Muscle layer of duodenum (tissue), 2 donors: ENCODE measurements around the gene HSPA12A.
A peak's percentile ranks its signal among the peaks of the same experiment; 100 is the strongest.

ENCODE experiments used
- H3K27ac ChIP-seq: one replicate; pipeline ENCODE4 v1.7.0; 2013; ENCODE audit warnings: mild to moderate bottlenecking, low read length
- H3K27me3 ChIP-seq: one replicate; pipeline ENCODE4 v1.7.0; 2013; ENCODE audit warnings: low read depth, mild to moderate bottlenecking, control low read depth, low read length
- H3K36me3 ChIP-seq, 2 donors: one replicate each; pipeline ENCODE4 v1.7.0; 2013; ENCODE audit warnings: low read length in 2 of 2, control low read depth in 1 of 2, mild to moderate bottlenecking in 1 of 2; ENCODE audit not compliant: insufficient read depth in 2 of 2, control insufficient read depth in 1 of 2
- H3K4me1 ChIP-seq, 2 donors: one replicate each; pipeline ENCODE4 v1.7.0; 2013; ENCODE audit warnings: low read length in 2 of 2, mild to moderate bottlenecking in 2 of 2, control low read depth in 1 of 2, moderate library complexity in 1 of 2; ENCODE audit not compliant: insufficient read depth in 2 of 2, control insufficient read depth in 1 of 2
- H3K4me3 ChIP-seq, 2 donors: one replicate each; pipeline ENCODE4 v1.7.0; 2013; ENCODE audit warnings: low read length in 2 of 2, low read depth in 1 of 2, mild to moderate bottlenecking in 1 of 2
- H3K9me3 ChIP-seq, 2 donors: one replicate each; pipeline ENCODE4 v1.7.0; 2013; ENCODE audit warnings: low read length in 2 of 2, control low read depth in 1 of 2, mild to moderate bottlenecking in 1 of 2; ENCODE audit not compliant: control insufficient read depth in 1 of 2
- donor health status: healthy.

Gene HSPA12A

DNA sequence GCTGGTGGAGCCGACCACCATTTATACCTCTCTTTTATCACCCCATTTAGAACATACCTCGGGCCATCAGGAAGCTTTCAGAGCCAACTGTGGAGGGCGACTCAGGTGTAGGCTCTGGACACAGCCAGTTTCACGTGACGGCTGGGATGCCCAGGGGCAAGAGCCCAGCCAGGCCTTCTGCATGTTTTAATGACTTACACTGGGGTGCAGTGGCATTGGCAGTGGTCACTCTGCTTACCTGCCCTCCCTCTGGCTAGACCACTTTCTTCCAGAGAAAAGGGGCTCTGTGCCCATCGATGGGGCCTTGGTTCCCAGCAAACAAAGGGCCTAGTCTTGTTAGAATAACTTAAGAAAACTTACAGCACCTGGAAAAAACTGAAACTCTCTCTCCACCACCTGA is 71.7 kb downstream of the HSPA12A start:
- Histone ChIP-seq H3K27ac (no peak overlapping the region), H3K9me3 (no peaks in the 10 kb centered on the region), H3K36me3 (peaks cover 0 to 13% of the 10 kb centered on the region in 2 donors), H3K27me3 (no peaks in the 10 kb centered on the region), H3K4me3 (no peak overlapping the region), H3K4me1 (peaks cover 0 to 12% of the 10 kb centered on the region in 2 donors)

DNA sequence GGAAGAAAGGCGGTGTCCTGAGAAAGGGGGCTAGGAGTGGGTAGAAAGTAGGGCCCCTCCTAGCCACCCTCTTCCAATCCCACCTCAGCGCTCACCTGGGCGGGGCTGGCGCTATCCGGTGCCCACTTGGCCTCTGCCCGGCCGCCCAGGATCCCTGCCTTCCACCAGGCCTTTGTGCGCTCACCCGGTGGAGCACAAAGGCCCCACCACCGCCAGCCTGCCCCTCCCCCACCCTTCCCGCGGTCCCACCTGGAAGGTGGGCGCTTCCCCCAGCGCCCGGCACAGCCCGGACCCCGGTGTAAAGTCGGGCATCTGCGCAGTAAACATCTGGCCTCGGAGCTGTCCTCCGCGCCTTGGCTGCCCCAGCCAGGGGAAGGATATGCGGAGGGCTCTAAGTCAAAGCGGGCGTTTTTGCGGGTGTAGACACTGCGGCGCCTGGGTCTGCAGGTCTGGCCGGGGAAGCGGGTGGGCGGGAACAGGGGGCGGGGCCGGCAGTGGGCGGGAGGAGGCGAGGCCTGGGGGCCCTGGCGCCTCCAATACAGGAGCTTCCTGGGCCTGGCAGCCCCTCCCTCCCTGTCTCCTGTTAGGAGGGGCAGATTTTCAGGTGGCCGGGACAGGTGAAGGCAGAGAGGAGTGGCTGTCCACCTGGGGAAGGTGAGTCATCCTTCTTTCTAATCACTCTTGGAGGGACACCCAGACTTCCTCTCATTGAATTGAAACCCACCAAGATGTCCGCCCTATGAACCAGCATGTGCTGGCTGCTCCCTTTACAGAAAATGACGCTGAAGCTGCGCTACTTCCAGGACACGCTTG is 72.3 kb downstream of the HSPA12A start:
- Histone ChIP-seq H3K4me1 (peaks cover 0 to 17% of the 10 kb centered on the region in 2 donors), H3K4me3 (peak overlapping the region in 1 of 2 donors; percentile 37), H3K27ac (no peak overlapping the region), H3K9me3 (no peaks in the 10 kb centered on the region), H3K27me3 (no peaks in the 10 kb centered on the region), H3K36me3 (peaks cover 0 to 10% of the 10 kb centered on the region in 2 donors)

DNA sequence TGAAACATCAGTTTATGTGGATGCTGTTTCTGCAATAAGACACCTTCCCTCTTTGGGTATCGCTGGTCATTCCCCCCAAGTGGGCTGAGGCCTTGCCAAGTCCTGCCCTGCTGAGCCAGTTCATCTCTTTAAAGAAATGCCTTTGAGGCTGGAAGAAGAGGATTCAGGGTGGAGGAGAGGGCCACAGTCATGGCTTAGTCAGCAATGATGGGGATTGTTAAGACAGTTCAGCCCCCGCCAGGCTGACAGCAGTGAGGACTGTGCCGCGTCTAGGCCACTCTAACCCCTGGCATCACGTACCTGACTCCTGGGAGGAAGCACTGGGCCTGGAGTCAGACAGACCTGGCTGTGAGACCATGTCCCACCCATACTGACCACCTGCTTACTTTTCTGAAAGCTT is 73.3 kb downstream of the HSPA12A start:
- peaks cover 0 to under 1% of the 10 kb centered on the region in 2 donors for H3K36me3 ChIP-seq
- no peak overlapping the region for H3K4me3 ChIP-seq
- H3K9me3 ChIP-seq, result no peaks in the 10 kb centered on the region
- no peaks in the 10 kb centered on the region for H3K27me3 ChIP-seq
- H3K4me1 ChIP-seq, result peaks cover 0 to 17% of the 10 kb centered on the region in 2 donors
- no peak overlapping the region for H3K27ac ChIP-seq

DNA sequence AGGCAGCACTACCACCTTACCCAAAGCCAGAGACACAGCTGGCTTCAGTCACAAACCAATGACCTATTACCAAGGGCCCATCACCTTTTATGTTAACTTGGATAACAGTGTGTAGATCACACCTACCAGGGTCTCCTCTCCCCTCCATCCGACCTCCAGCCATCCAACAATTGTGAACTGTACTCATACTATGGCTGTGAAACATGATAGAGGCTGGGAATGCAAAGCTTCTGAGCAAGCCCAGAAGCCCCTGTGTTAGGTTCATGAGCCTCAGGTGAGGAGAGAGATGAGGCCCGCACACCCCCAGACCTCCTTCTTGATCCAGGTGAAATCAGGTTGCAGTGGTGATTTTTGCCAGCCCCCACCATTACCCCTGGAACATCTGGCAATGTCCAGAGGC is 73.9 kb downstream of the HSPA12A start:
- Histone ChIP-seq H3K9me3 (no peaks in the 10 kb centered on the region), H3K27ac (no peak overlapping the region), H3K36me3 (no peaks in the 10 kb centered on the region), H3K4me1 (peaks cover 0 to 17% of the 10 kb centered on the region in 2 donors), H3K4me3 (no peak overlapping the region), H3K27me3 (no peaks in the 10 kb centered on the region)

DNA sequence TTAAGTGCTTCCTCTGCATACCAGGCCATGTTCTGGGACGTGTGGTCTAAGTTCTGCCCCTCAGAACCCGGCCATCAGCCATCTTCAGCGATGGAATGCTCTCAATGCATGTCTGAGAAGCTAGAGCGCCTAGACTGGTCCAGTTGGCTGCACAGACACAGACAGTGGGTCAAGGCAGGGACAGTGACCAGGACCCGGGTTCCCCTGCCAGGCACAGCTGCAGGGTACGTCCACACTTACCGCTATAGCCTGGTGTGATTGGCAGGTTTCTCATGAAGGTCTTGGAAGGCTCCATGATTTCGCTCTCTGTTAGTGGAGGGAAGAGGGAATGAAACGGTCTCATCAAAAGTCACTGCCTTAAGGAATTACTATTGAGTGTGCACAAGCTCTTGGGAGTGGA is 74.3 kb downstream of the HSPA12A start:
- Histone ChIP-seq H3K27ac (no peak overlapping the region), H3K9me3 (no peaks in the 10 kb centered on the region), H3K4me1 (peaks cover 0 to 17% of the 10 kb centered on the region in 2 donors), H3K4me3 (no peak overlapping the region), H3K27me3 (no peaks in the 10 kb centered on the region), H3K36me3 (no peaks in the 10 kb centered on the region)

DNA sequence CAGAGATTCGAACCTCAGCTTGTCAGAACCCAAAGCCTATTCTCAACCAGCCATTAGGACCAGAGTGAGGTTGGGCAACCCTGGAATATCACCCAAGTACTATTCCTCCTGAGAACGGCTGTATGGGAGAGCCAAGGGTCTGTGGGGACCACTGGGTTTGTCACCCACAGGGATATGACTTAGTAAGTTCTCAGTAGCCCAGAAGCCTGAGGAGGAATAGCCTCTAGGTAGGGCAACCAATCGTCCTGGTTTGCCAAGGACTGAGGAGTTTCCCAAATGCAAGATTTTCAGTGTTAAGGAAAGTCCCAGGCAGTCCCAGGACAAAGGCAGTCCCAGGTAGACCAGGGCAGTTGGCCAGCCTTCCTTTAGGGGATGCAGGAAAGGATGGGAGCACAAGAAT is 74.9 kb downstream of the HSPA12A start:
- Histone ChIP-seq H3K27ac (no peak overlapping the region), H3K36me3 (no peaks in the 10 kb centered on the region), H3K4me1 (peaks cover 0 to 17% of the 10 kb centered on the region in 2 donors), H3K27me3 (no peaks in the 10 kb centered on the region), H3K4me3 (no peak overlapping the region), H3K9me3 (no peaks in the 10 kb centered on the region)

DNA sequence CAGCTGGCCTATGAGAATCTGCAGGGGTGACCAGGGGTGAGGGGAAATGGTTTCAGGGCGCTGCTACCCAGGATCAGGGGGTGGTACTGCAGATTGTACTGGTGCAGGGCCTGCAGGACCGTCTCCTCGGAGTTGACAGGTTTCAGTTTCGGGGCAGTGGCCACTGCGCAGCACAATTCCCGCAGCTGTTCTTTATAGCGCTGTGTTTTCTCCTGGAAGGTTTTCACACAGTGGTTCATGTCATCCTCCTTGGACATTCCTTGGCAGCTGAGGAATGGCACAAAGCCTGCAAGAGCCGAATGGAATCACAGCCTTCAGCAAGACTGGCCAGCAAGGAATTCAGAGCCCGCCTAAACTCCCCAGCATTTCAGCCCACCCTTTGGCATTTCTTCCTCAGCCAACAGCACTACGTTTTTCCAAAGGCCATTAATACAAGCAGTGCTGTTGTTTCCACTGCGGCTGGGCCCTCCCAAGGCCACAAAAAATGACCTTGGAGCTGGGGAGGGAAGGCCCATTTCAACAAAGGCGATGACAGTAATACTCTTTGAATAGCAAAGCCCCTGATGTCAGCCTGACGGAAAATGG is 76.7 kb downstream of the HSPA12A start:
- Histone ChIP-seq H3K4me1 (peaks cover 0 to 17% of the 10 kb centered on the region in 2 donors), H3K27ac (no peak overlapping the region), H3K4me3 (peak overlapping the region; percentile 36 to 38), H3K27me3 (no peaks in the 10 kb centered on the region), H3K36me3 (no peaks in the 10 kb centered on the region), H3K9me3 (no peaks in the 10 kb centered on the region)

DNA sequence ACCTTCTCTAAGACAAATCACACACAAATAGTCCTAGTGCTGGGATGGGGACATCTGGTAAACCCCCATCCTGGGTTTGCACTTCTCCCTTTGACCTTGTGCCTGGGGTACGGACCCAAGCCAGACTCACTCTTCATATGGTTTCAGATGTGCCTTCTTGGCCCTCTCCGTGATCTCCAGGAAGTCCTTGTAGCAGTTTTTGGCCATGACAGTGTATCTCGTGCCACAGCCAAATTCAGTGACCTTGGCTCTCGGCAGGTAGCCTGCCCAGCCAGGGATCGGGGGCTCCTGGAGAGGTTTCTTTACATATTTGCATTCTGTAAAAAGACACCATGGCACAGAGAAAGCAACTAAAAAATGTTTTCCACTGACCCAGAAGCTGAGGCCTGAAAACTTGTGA is 77.7 kb downstream of the HSPA12A start:
- no peaks in the 10 kb centered on the region for H3K36me3 ChIP-seq
- no peak overlapping the region for H3K27ac ChIP-seq
- H3K4me3 ChIP-seq, result no peak overlapping the region
- no peaks in the 10 kb centered on the region for H3K9me3 ChIP-seq
- H3K27me3 ChIP-seq, result no peaks in the 10 kb centered on the region
- H3K4me1 ChIP-seq, result peaks cover 0 to 17% of the 10 kb centered on the region in 2 donors

DNA sequence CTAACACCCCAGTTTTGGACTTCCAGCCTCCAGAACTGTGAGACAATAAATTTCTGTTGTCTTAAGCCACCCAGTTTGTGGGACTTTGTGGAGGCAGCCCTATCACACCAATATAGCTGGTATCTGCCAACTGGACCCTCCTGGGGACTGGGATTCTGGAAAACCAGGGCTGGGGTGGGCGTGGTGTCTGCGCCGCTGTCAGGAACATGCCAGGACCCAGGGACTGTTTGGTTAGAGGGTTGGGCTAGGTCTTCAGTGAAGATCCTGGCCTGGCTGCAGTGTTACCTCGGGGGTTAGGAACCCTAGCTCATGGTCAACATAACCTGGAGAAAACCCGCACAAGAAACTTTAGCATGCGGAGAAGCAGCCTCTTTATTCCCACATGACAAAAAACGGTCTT is 79.0 kb downstream of the HSPA12A start:
- H3K4me1 ChIP-seq, result peaks cover 0 to 17% of the 10 kb centered on the region in 2 donors
- no peaks in the 10 kb centered on the region for H3K36me3 ChIP-seq
- H3K27ac ChIP-seq, result no peak overlapping the region
- H3K4me3 ChIP-seq, result no peak overlapping the region
- no peaks in the 10 kb centered on the region for H3K9me3 ChIP-seq
- H3K27me3 ChIP-seq, result no peaks in the 10 kb centered on the region

DNA sequence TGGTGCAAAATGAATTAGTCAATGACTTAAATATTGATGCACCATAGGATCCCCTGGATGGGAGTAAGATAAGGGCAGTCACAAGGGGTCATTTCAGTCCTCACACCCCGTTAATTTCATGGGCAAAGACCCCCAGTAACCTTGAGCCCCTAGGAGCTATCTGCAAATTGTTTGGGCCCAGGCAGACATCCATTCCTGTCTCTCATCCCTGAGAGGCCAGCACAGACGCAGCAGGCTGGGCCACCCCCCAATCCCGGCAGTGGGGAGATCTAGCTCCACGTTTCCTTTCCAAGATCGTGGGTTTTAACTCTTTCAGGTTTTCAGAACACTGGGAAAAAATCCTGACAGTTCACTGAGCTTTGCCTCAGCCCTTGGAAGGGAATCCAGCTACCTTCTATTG is 81.5 kb downstream of the HSPA12A start:
- H3K27me3 ChIP-seq, result no peaks in the 10 kb centered on the region
- H3K4me1 ChIP-seq, result peaks cover 0 to 6% of the 10 kb centered on the region in 2 donors
- H3K4me3 ChIP-seq, result no peak overlapping the region
- no peak overlapping the region for H3K27ac ChIP-seq
- H3K9me3 ChIP-seq, result no peaks in the 10 kb centered on the region
- no peaks in the 10 kb centered on the region for H3K36me3 ChIP-seq

DNA sequence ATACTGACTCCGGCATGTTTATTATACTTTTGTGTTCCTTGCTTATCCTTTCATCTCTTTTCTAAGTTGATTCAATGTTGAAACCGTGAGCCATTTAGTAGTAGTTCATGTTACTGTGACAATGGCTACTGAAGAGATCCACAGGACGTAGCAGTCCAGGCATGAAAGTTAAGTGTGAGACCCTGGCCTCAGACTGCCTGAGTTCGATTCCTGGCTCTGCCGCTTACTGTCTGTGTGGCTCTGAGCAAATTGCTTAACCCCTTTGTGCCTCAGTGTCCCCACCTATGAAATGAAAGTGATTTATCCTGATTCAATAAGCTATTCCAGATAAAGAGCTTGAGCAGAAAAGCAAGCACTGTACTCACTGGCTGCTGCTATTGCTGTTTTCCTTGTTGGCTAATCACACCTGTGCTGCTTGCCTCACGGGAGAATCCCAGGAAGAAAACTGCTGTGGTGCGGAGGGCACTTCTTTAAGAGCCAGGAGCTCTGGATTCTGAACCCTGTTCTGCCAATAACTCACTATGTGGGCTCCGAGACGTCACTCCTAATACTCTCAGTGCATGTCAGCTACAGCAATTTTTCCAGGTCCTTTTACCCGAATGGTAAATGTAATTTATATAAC is 83.2 kb downstream of the HSPA12A start:
- H3K27me3 ChIP-seq, result no peaks in the 10 kb centered on the region
- no peaks in the 10 kb centered on the region for H3K4me1 ChIP-seq
- H3K36me3 ChIP-seq, result no peaks in the 10 kb centered on the region
- no peaks in the 10 kb centered on the region for H3K9me3 ChIP-seq
- H3K27ac ChIP-seq, result no peak overlapping the region
- H3K4me3 ChIP-seq, result no peak overlapping the region
